ENCODE data around the gene DAD1. TPM values are rescaled to one million over a fixed set of nuclear protein-coding genes. Genes with fewer than 3 reads are reported as not detected.

DAD1 gene
- total RNA-seq, 5 donors from 2014 or later (not counting 1 experiment from before 2014, with no cell fraction given): 80.9 to 127 (median 113) TPM

DNA sequence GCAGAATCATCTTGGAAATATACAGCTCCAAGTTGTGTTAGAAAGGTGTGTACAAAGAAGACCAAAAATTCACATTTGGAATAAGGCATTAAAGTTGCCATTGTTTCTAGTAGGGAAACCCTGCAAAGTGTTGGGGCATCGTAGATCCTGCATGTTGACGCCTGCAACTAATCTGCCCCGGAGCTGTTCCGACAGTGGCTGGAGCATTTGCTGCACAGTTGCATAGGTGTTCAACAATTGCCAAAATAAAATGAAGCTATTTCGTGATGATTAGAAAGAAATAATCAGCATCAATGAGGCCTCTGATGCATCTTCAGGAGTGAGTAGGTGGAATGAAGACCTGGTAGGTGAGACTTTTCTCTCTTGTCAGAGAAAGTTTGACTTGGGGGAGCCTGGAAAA lies 47.3 kb downstream of the DAD1 start:
- 16% methylated on average over 3 of the region's 5 CpGs for WGBS (ENCODE audit: insufficient coverage)
- Mint-ChIP-seq H3K4me3 (peak overlapping the region; percentile 77 to 86 (median 83)), H3K4me1 (peaks cover 98 to 100% (median 100%) of the 10 kb centered on the region in 3 donors), H3K9me3 (no peaks in the 10 kb centered on the region), H3K27me3 (no peaks in the 10 kb centered on the region), H3K36me3 (peaks cover 89% of the 10 kb centered on the region), H3K27ac (peak overlapping the region; percentile 98 to 99)
- Histone ChIP-seq H3K27me3 (replicated peaks in 1 of 2; ENCODE audit: control insufficient read depth in 2 of 2, extremely low read depth in 1 of 2, insufficient read depth in 2 of 2, low read length in 1 of 2) (no peaks in the 10 kb centered on the region), H3K4me1 (ENCODE audit: control insufficient read depth in 1 of 2, extremely low read depth in 1 of 2, insufficient read depth in 2 of 2, low read length in 2 of 2) (peaks cover 92 to 95% of the 10 kb centered on the region in 2 experiments), H3K36me3 (ENCODE audit: control insufficient read depth in 2 of 2, extremely low read depth in 1 of 2, insufficient read depth in 1 of 2, low read length in 1 of 2) (peaks cover 9 to 90% of the 10 kb centered on the region in 2 donors), H3K27ac (ENCODE audit: low read length) (peak overlapping the region; percentile 88), H3K9me3 (no peaks in the 10 kb centered on the region), H3K4me3 (ENCODE audit: control insufficient read depth in 1 of 2, extremely low read depth in 1 of 2, low read length in 1 of 2) (peak overlapping the region; percentile 38 to 44)
- ATAC-seq (replicated peaks in 1 of 4) (no peak), DNase-seq (no peak)
- ChIA-PET CTCF (interaction anchor here (1.0 to 2.6 kb wide), 10 partner anchors 10 to 628 kb away, joined by 3 to 12 read pairs (median 5); no protein-coding TSS in a partner anchor), POLR2A (interaction anchor here (0.6 to 3.1 kb wide), 8 partner anchors 9 to 1527 kb away, joined by 3 to 13 read pairs (median 7); no protein-coding TSS in a partner anchor)

DNA sequence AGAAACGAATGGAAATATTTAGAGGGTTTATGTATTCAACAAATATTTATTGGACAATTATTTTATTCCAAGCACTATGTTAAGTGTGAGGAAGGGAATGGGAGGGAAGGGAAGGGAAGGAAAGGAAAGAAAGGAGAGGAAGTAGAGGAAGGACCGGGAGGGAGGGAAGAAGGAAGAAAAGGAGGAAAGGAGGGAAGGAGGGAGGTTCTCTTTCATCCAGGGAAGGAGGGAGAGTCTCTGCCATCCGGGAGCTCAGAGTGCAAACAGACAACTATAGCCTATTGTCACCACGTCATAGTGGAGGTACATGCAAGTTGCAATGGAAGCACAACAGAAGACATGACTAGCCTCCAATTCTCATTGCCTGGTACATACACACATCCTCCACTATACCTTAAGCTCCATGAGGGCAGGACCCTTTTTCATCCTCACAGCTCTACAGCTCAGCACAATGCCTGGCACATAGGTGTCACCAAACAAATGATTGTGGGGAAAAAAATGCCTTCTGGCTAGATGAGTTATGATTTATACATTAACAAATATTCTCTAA lies 48.1 kb downstream of the DAD1 start:
- H3K4me1 ChIP-seq (ENCODE audit: control insufficient read depth in 1 of 2, extremely low read depth in 1 of 2, insufficient read depth in 2 of 2, low read length in 2 of 2): peaks cover 90 to 92% of the 10 kb centered on the region in 2 experiments
- CTCF ChIA-PET: interaction anchor here in 1 of 2 donors (0.6 to 2.6 kb wide), 10 partner anchors 9 to 683 kb away, joined by 3 to 15 read pairs (median 4); no protein-coding TSS in a partner anchor
- POLR2A ChIA-PET: interaction anchor here (0.6 to 3.1 kb wide), 4 partner anchors 9 to 690 kb away, joined by 3 to 13 read pairs (median 6); no protein-coding TSS in a partner anchor

DNA sequence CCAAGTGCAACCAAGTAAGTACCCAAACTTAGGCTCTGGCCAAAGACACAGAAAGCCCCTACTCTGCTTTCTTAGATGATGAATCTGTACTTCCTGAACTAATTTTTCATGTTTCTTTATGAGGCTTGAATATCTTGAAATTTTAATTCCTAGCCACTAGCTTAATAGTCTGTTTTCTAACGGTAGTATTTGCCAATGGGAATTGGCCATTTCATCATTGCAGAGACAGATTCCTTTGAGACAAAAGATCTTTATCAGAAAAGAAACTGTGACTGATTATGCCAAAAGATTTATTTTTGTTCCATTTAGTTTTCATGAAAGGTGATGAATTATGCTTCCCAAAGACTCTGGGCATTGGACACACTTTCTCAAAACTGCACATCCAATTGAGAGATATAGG lies 48.7 kb downstream of the DAD1 start:
- CTCF ChIA-PET: interaction anchor here in 1 of 2 donors (1.2 to 2.6 kb wide), 7 partner anchors 9 to 543 kb away, joined by 4 to 15 read pairs (median 9); no protein-coding TSS in a partner anchor
- peak overlapping the region; percentile 28 to 38 for H3K4me3 ChIP-seq (ENCODE audit: control insufficient read depth in 1 of 2, extremely low read depth in 1 of 2, low read length in 1 of 2)
- WGBS (ENCODE audit: insufficient coverage): no CpG with 5 or more reads among the region's 1 CpG

More for the DNA sequence above, 48.1 kb downstream of the DAD1 start:
- no peaks in the 10 kb centered on the region for H3K27me3 Mint-ChIP-seq
- 14% methylated on average over 1 of the region's 4 CpGs for WGBS (ENCODE audit: insufficient coverage)
- no peaks in the 10 kb centered on the region for H3K9me3 Mint-ChIP-seq
- peaks cover 87% of the 10 kb centered on the region for H3K36me3 Mint-ChIP-seq
- H3K4me3 Mint-ChIP-seq: peak overlapping the region; percentile 77 to 86 (median 83)
- Histone ChIP-seq H3K4me3 (ENCODE audit: control insufficient read depth in 1 of 2, extremely low read depth in 1 of 2, low read length in 1 of 2) (peak overlapping the region; percentile 35 to 38), H3K27ac (ENCODE audit: low read length) (peak overlapping the region; percentile 88), H3K9me3 (no peaks in the 10 kb centered on the region), H3K27me3 (replicated peaks in 1 of 2; ENCODE audit: control insufficient read depth in 2 of 2, extremely low read depth in 1 of 2, insufficient read depth in 2 of 2, low read length in 1 of 2) (no peaks in the 10 kb centered on the region), H3K36me3 (ENCODE audit: control insufficient read depth in 2 of 2, extremely low read depth in 1 of 2, insufficient read depth in 1 of 2, low read length in 1 of 2) (peaks cover 5 to 87% of the 10 kb centered on the region in 2 donors)
- H3K4me1 Mint-ChIP-seq: peaks cover 96 to 98% (median 98%) of the 10 kb centered on the region in 3 donors
- peak overlapping the region; percentile 98 to 99 for H3K27ac Mint-ChIP-seq
- ATAC-seq (replicated peaks in 1 of 4) (no peak), DNase-seq (no peak)

DNA sequence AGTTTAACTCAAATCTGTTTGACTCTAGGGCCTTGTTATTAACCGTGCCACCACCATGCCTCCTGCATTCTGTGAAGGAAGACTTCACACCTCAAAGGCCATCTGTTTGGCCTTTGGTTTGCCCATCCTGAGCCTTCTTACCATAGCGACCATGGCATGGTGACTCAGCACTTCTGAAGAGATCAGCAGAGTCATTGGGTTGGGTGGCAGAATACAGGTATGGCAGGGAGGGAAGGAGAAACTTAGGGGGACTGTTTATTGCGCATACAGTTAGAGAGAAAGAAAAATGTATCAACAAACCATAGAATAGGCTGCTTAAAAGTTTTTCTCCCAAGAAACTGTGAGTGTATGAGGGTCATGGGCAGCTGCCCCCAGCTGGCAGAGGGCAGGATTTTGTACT lies 49.2 kb downstream of the DAD1 start:
- DNase-seq (peak in 1 of 35 experiments; percentile 58), ATAC-seq (replicated peaks in 1 of 4) (no peak)
- WGBS (ENCODE audit: insufficient coverage): no CpG with 5 or more reads among the region's 3 CpGs
- peak overlapping the region; percentile 88 for H3K27ac ChIP-seq (ENCODE audit: low read length)
- peaks cover 5 to 87% of the 10 kb centered on the region in 2 donors for H3K36me3 ChIP-seq (ENCODE audit: control insufficient read depth in 2 of 2, extremely low read depth in 1 of 2, insufficient read depth in 1 of 2, low read length in 1 of 2)
- Mint-ChIP-seq H3K4me3 (peak overlapping the region; percentile 77 to 86 (median 83)), H3K9me3 (no peaks in the 10 kb centered on the region), H3K27me3 (no peaks in the 10 kb centered on the region), H3K4me1 (peaks cover 95 to 97% (median 95%) of the 10 kb centered on the region in 3 donors), H3K36me3 (peaks cover 85% of the 10 kb centered on the region), H3K27ac (peak overlapping the region; percentile 98 to 99)
- no peaks in the 10 kb centered on the region for H3K27me3 ChIP-seq (replicated peaks in 1 of 2; ENCODE audit: control insufficient read depth in 2 of 2, extremely low read depth in 1 of 2, insufficient read depth in 2 of 2, low read length in 1 of 2)
- ChIA-PET CTCF (interaction anchor here in 1 of 2 donors (1.2 to 2.2 kb wide), 5 partner anchors 14 to 543 kb away, joined by 4 to 15 read pairs (median 5); no protein-coding TSS in a partner anchor), POLR2A (interaction anchor here (0.6 to 3.1 kb wide), 4 partner anchors 13 to 1063 kb away, joined by 4 to 13 read pairs (median 5); partner anchors contain the start of genes RAB2B (in 1 of the 2) and TOX4 (in 1 of the 2))
- peak overlapping the region; percentile 28 to 38 for H3K4me3 ChIP-seq (ENCODE audit: control insufficient read depth in 1 of 2, extremely low read depth in 1 of 2, low read length in 1 of 2)
- no peaks in the 10 kb centered on the region for H3K9me3 ChIP-seq
- H3K4me1 ChIP-seq (ENCODE audit: control insufficient read depth in 1 of 2, extremely low read depth in 1 of 2, insufficient read depth in 2 of 2, low read length in 2 of 2): peaks cover 87 to 91% of the 10 kb centered on the region in 2 experiments

More for the DNA sequence above, 48.7 kb downstream of the DAD1 start:
- Mint-ChIP-seq H3K36me3 (peaks cover 84% of the 10 kb centered on the region), H3K27ac (peak overlapping the region; percentile 98 to 99), H3K4me3 (peak overlapping the region; percentile 77 to 86 (median 83)), H3K4me1 (peaks cover 95 to 97% (median 95%) of the 10 kb centered on the region in 3 donors), H3K9me3 (no peaks in the 10 kb centered on the region), H3K27me3 (no peaks in the 10 kb centered on the region)
- Histone ChIP-seq H3K27ac (ENCODE audit: low read length) (peak overlapping the region; percentile 88), H3K27me3 (replicated peaks in 1 of 2; ENCODE audit: control insufficient read depth in 2 of 2, extremely low read depth in 1 of 2, insufficient read depth in 2 of 2, low read length in 1 of 2) (no peaks in the 10 kb centered on the region), H3K4me1 (ENCODE audit: control insufficient read depth in 1 of 2, extremely low read depth in 1 of 2, insufficient read depth in 2 of 2, low read length in 2 of 2) (peaks cover 87 to 92% of the 10 kb centered on the region in 2 experiments), H3K9me3 (no peaks in the 10 kb centered on the region), H3K36me3 (ENCODE audit: control insufficient read depth in 2 of 2, extremely low read depth in 1 of 2, insufficient read depth in 1 of 2, low read length in 1 of 2) (peaks cover 5 to 87% of the 10 kb centered on the region in 2 donors)
- POLR2A ChIA-PET: interaction anchor here in 1 of 2 donors (0.6 to 3.1 kb wide), 3 partner anchors 12 to 1063 kb away, joined by 4 to 13 read pairs (median 5); partner anchors contain the start of genes RAB2B and TOX4
- no peak for ATAC-seq (replicated peaks in 1 of 4)
- no peak for DNase-seq

DNA sequence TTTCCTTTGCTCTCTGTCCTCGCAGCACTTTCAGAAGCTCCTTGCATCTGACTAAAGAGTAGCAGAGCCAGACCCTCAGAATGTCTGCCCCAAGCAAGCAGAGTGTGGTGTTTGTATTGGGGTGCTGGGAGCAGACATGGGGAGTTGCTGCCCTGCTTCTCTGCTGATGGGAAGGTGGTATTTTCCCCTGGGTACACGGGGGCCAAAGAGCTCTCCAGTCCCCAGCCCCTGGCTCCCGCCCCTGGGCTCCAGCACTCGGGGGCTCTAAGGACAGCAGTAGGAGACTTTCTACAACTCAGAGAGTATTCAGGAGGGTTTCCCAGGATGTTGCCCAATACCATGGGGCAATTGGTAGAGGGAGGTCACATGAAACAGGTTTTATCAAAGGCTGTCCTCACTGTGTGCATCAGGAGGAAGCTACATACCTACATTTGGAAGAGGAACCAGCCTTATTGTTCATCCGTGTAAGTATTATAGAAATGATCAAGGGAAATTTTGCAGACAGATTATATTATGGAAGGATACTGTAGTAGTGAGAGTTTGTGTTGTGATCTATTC lies 50.3 kb downstream of the DAD1 start:
- Mint-ChIP-seq H3K27me3 (no peaks in the 10 kb centered on the region), H3K4me1 (peaks cover 93 to 96% (median 95%) of the 10 kb centered on the region in 3 donors), H3K4me3 (peak overlapping the region; percentile 77 to 86 (median 83)), H3K36me3 (peaks cover 85% of the 10 kb centered on the region), H3K27ac (peak overlapping the region; percentile 98 to 99), H3K9me3 (no peaks in the 10 kb centered on the region)
- ATAC-seq (replicated peaks in 1 of 4) (no peak), DNase-seq (peak in 1 of 35 experiments; percentile 20)
- Histone ChIP-seq H3K9me3 (no peaks in the 10 kb centered on the region), H3K36me3 (ENCODE audit: control insufficient read depth in 2 of 2, extremely low read depth in 1 of 2, insufficient read depth in 1 of 2, low read length in 1 of 2) (peaks cover 5 to 90% of the 10 kb centered on the region in 2 donors), H3K4me1 (ENCODE audit: control insufficient read depth in 1 of 2, extremely low read depth in 1 of 2, insufficient read depth in 2 of 2, low read length in 2 of 2) (peaks cover 88 to 90% of the 10 kb centered on the region in 2 experiments), H3K4me3 (ENCODE audit: control insufficient read depth in 1 of 2, extremely low read depth in 1 of 2, low read length in 1 of 2) (peak overlapping the region; percentile 28 to 38), H3K27ac (ENCODE audit: low read length) (peak overlapping the region; percentile 88), H3K27me3 (replicated peaks in 1 of 2; ENCODE audit: control insufficient read depth in 2 of 2, extremely low read depth in 1 of 2, insufficient read depth in 2 of 2, low read length in 1 of 2) (no peaks in the 10 kb centered on the region)
- WGBS (ENCODE audit: insufficient coverage): no CpG with 5 or more reads among the region's 5 CpGs
- POLR2A ChIA-PET: interaction anchor here (0.6 to 1.8 kb wide), 5 partner anchors 9 to 26 kb away, joined by 3 to 5 read pairs (median 4); no protein-coding TSS in a partner anchor
- CTCF ChIA-PET: interaction anchor here (0.9 to 2.8 kb wide), 8 partner anchors 8 to 548 kb away, joined by 3 to 15 read pairs (median 4); no protein-coding TSS in a partner anchor

Measured in T-cell (primary cell).